Mesenchymal stem cell (in vitro differentiated cells and primary cell): ENCODE results near the gene CLCN6.

ENCODE experiments used
- DNase-seq: peaks from one replicate; pipeline ENCODE4 v3.0.0-alpha.2; 2013
- H2AFZ ChIP-seq: one replicate; pipeline ENCODE4 v1.6.1; 2013; ENCODE audit warnings: low read depth, mild to moderate bottlenecking, control low read depth, inconsistent platforms, low read length, moderate library complexity
- H2AK5ac ChIP-seq: 2 replicates; pipeline ENCODE4 v1.6.1; 2013; ENCODE audit warnings: low read length, moderate library complexity, mild to moderate bottlenecking, inconsistent platforms; ENCODE audit not compliant: severe bottlenecking
- H2BK120ac ChIP-seq: one replicate; pipeline ENCODE4 v1.6.1; 2013; ENCODE audit warnings: low read depth, mild to moderate bottlenecking, inconsistent platforms, low read length, moderate library complexity
- H2BK12ac ChIP-seq, 2 experiments: one replicate each; pipeline ENCODE4 v1.6.1; 2013; ENCODE audit warnings: inconsistent platforms in 2 of 2, low read length in 2 of 2, mild to moderate bottlenecking in 2 of 2, moderate library complexity in 2 of 2, control low read depth in 1 of 2
- H2BK15ac ChIP-seq: one replicate; pipeline ENCODE4 v1.6.1; 2013; ENCODE audit warnings: mild to moderate bottlenecking, low read depth, inconsistent platforms; ENCODE audit not compliant: poor library complexity, severe bottlenecking
- H2BK5ac ChIP-seq: 2 replicates; pipeline ENCODE4 v1.6.1; 2013; ENCODE audit warnings: low read depth, mild to moderate bottlenecking, low read length, control low read depth, inconsistent platforms; ENCODE audit not compliant: poor library complexity, severe bottlenecking
- H3K14ac ChIP-seq, 2 experiments: one replicate each; pipeline ENCODE4 v1.6.1; 2013; ENCODE audit warnings: inconsistent platforms in 2 of 2, low read length in 2 of 2, control low read depth in 1 of 2, mild to moderate bottlenecking in 1 of 2, moderate library complexity in 1 of 2
- H3K18ac ChIP-seq, 2 experiments: one replicate each; pipeline ENCODE4 v1.6.1; 2013; ENCODE audit warnings: inconsistent platforms in 2 of 2, low read length in 2 of 2, control low read depth in 1 of 2, low read depth in 1 of 2, mild to moderate bottlenecking in 1 of 2
- H3K23ac ChIP-seq, 2 experiments: one replicate each; pipeline ENCODE4 v1.6.1; 2013; ENCODE audit warnings: inconsistent platforms in 2 of 2, low read length in 2 of 2, mild to moderate bottlenecking in 2 of 2, moderate library complexity in 2 of 2, control low read depth in 1 of 2
- H3K27ac ChIP-seq: 2 replicates; pipeline ENCODE4 v1.5.1; 2013; ENCODE audit warnings: mild to moderate bottlenecking, moderate library complexity, low read length, control low read depth, inconsistent platforms; ENCODE audit not compliant: poor library complexity, severe bottlenecking
- H3K27me3 ChIP-seq, 2 experiments: 2 replicates each; pipeline versions ENCODE4 v1.6.1 to v1.7.0; 2013; ENCODE audit warnings: low read length in 2 of 2, mild to moderate bottlenecking in 2 of 2, moderate library complexity in 2 of 2, control low read depth in 1 of 2, inconsistent platforms in 1 of 2; ENCODE audit not compliant: control insufficient read depth in 1 of 2, insufficient read depth in 1 of 2
- H3K36me3 ChIP-seq, 2 experiments: 2 replicates each; pipeline versions ENCODE4 v1.6.1 to v1.7.0; 2013; ENCODE audit warnings: low read length in 2 of 2, control low read depth in 1 of 2, inconsistent platforms in 1 of 2, low read depth in 1 of 2, mild to moderate bottlenecking in 1 of 2; ENCODE audit not compliant: insufficient read depth in 2 of 2, control insufficient read depth in 1 of 2
- H3K4ac ChIP-seq, 2 experiments: one replicate each; pipeline ENCODE4 v1.6.1; 2013; ENCODE audit warnings: inconsistent platforms in 2 of 2, low read length in 2 of 2, mild to moderate bottlenecking in 2 of 2, moderate library complexity in 2 of 2, control low read depth in 1 of 2, low read depth in 1 of 2
- H3K4me1 ChIP-seq: 2 replicates; pipeline ENCODE4 v1.6.1; 2013; ENCODE audit warnings: low read depth, low read length, control low read depth; ENCODE audit not compliant: control insufficient read depth, insufficient read depth
- H3K4me2 ChIP-seq: 2 replicates; pipeline ENCODE4 v1.6.1; 2013; ENCODE audit warnings: low read length, mild to moderate bottlenecking, inconsistent platforms; ENCODE audit not compliant: poor library complexity, severe bottlenecking
- H3K4me3 ChIP-seq, 2 experiments: 2 replicates each; pipeline versions ENCODE4 v1.5.1 to v1.7.0; 2013; ENCODE audit warnings: low read length in 2 of 2, mild to moderate bottlenecking in 2 of 2, control low read depth in 1 of 2, low read depth in 1 of 2; ENCODE audit not compliant: insufficient read depth in 1 of 2
- H3K79me1 ChIP-seq: replicated peaks from 2 replicates; pipeline ENCODE4 v1.6.1; 2013; ENCODE audit warnings: mild to moderate bottlenecking, control low read depth, low read length, inconsistent platforms; ENCODE audit not compliant: poor library complexity, severe bottlenecking
- H3K9ac ChIP-seq: 2 replicates; pipeline ENCODE4 v1.7.0; 2013; ENCODE audit warnings: mild to moderate bottlenecking, low read length, moderate library complexity
- H3K9me3 ChIP-seq: 2 replicates; pipeline ENCODE4 v1.7.0; 2013; ENCODE audit warnings: mild to moderate bottlenecking, low read length; ENCODE audit not compliant: control insufficient read depth
- H4K8ac ChIP-seq: one replicate; pipeline ENCODE4 v1.6.1; 2013; ENCODE audit warnings: inconsistent platforms, mild to moderate bottlenecking, low read length, moderate library complexity
- H4K91ac ChIP-seq: one replicate; pipeline ENCODE4 v1.6.1; 2013; ENCODE audit warnings: mild to moderate bottlenecking, low read length, inconsistent platforms
- WGBS: methylation state at CpG from one replicate; pipeline ENCODE4 v1.1.7; 2013; ENCODE audit warnings: mixed read lengths; 5-methylcytosine and 5-hydroxymethylcytosine counted together

CLCN6 gene

DNA sequence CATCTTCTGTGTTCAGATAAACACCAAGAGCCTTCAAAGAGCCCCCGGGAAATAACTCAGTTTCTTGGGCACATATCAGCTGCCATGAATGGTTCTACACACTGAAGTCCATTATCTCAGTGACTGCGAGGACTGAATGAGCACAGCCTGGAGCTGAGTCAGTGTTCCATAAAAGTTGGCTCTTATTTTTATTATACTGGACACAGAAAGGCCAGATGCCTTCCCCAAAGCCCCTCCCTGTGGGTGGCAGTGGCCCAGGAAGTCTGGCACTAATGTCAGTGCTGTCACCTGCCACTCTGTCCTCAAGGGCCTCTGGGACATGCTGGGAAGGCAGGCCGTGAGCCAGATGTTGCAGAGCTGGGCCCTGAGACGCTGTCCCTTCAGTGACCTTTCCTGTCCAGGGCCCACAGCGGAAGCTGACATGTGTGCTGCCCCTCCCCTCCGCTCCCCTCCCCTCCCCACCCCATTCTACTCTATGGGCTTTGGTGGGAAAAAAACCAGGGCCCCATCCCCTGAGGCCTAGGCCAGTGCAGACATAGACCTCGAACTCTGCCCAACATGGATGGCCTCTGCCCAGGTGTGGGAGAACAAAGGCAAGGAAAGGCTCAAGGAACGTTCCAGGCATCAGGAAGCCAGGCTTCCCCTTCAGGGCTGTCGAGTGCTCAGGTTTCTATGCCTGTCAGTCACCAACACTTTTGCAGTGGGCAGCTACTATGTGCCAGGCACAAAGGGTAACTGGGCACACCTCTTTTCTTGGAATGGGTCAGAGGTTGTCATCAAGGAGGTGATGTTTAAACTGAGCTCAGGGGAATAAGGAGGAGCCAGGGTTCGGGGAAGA lies 75.1 kb downstream of the CLCN6 start:
- Histone ChIP-seq H2AK5ac (no peak overlapping the region), H2BK5ac (no peak overlapping the region), H3K4me1 (peaks cover 8% of the 10 kb centered on the region), H3K4me3 (no peak overlapping the region), H3K9me3 (no peaks in the 10 kb centered on the region), H3K23ac (no peak overlapping the region), H3K18ac (no peak overlapping the region), H3K27ac (no peak overlapping the region), H3K27me3 (peaks cover 39 to 69% of the 10 kb centered on the region in 2 experiments), H4K91ac (no peak overlapping the region), H2BK120ac (no peak overlapping the region), H2BK15ac (no peak overlapping the region), H3K9ac (no peak overlapping the region), H3K4ac (no peak overlapping the region), H3K4me2 (no peak overlapping the region), H3K79me1 (no peaks in the 10 kb centered on the region), H3K14ac (no peak overlapping the region), H3K36me3 (no peaks in the 10 kb centered on the region), H4K8ac (no peak overlapping the region), H2AFZ (no peak overlapping the region), H2BK12ac (no peak overlapping the region)
- WGBS: 57% methylated on average over 10 of the region's 10 CpGs
- no peak for DNase-seq

DNA sequence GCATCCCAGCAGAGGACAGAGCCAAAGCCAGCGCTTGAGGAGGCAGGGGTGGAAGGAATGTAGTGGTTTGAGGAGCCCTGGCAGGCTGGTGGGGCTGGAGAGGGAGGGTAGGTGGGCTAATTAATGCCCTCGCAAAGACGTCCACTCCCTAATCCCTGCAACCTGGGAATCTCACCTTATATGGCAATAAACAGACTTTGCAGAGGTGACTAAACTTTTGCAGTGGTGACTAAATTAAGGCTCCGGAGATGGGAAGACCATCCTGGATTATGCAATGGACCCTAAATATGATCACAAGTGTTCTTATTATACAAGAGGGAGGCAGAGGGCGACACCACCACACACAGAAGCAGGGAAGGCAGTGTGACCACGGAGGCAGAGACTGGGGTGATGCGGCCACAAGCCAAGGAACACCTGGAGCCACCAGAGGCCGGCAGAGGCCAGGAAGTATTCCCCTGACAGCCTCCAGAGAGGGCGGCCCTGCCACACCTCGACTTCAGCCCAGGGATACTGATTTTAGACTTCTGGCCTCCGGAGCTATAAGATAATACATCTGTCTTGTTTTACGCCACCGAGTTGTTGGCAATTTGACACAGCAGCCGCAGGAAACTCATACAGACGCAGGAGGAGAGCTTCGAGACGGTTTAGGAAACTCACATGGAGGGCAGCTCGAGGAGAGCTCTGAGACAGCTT lies 75.9 kb downstream of the CLCN6 start:
- no peak overlapping the region for H3K18ac ChIP-seq
- H3K4me3 ChIP-seq: no peak overlapping the region
- H4K8ac ChIP-seq: no peak overlapping the region
- H4K91ac ChIP-seq: no peak overlapping the region
- H3K27me3 ChIP-seq: peaks cover 36 to 70% of the 10 kb centered on the region in 2 experiments
- H2AK5ac ChIP-seq: no peak overlapping the region
- H2BK5ac ChIP-seq: no peak overlapping the region
- no peak overlapping the region for H3K27ac ChIP-seq
- H2BK120ac ChIP-seq: no peak overlapping the region
- H2AFZ ChIP-seq: no peak overlapping the region
- H3K79me1 ChIP-seq: no peaks in the 10 kb centered on the region
- no peak overlapping the region for H3K14ac ChIP-seq
- H2BK15ac ChIP-seq: no peak overlapping the region
- H3K4me1 ChIP-seq: peaks cover 8% of the 10 kb centered on the region
- 86% methylated on average over 13 of the region's 18 CpGs for WGBS
- H3K9ac ChIP-seq: no peak overlapping the region
- no peak overlapping the region for H3K4ac ChIP-seq
- H2BK12ac ChIP-seq: no peak overlapping the region
- H3K23ac ChIP-seq: no peak overlapping the region
- H3K9me3 ChIP-seq: no peaks in the 10 kb centered on the region
- no peaks in the 10 kb centered on the region for H3K36me3 ChIP-seq
- DNase-seq: no peak
- no peak overlapping the region for H3K4me2 ChIP-seq

DNA sequence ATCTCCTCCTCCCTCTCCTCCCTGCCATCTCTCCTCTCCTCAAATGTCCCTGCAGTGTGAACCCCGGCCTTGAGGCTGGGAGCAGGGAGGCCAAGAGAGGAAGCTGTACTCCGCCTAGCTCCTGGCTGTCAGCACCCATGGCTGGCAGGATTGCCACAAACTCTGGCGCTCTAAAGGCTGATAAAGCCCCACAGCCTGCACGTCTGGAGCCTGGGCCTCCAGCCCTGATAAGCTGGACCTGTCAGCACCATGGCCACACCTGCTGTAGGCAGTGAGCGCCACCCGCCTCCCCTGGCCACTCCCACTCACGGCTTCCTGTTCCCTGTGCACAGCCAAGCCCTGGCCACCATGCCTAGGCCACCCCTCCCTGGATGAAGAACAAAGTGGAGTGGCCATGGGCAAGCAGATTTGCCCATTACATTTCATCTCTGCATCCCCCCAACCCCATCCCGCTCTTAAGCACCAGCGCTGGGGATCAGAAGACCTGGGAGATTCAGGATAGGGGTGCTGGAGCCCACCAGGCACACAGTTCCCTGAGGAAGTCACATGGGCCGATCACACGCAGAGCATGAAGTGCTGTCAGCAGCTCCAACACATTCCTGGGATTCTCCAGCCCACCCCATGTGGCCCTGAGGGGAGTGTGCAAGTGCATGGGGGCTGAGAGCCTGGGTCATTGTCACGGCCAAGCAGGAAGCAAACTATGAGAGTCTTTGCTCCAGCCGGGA lies 77.0 kb downstream of the CLCN6 start:
- no peak overlapping the region for H2BK120ac ChIP-seq
- H3K4me2 ChIP-seq: no peak overlapping the region
- no peaks in the 10 kb centered on the region for H3K79me1 ChIP-seq
- 61% methylated on average over 12 of the region's 13 CpGs for WGBS
- H4K91ac ChIP-seq: no peak overlapping the region
- no peak overlapping the region for H2AFZ ChIP-seq
- H3K14ac ChIP-seq: no peak overlapping the region
- no peak overlapping the region for H3K4ac ChIP-seq
- no peaks in the 10 kb centered on the region for H3K36me3 ChIP-seq
- H3K9me3 ChIP-seq: no peaks in the 10 kb centered on the region
- H3K27ac ChIP-seq: no peak overlapping the region
- H2AK5ac ChIP-seq: no peak overlapping the region
- H3K18ac ChIP-seq: no peak overlapping the region
- no peak overlapping the region for H3K4me3 ChIP-seq
- H3K4me1 ChIP-seq: peaks cover 8% of the 10 kb centered on the region
- no peak overlapping the region for H3K9ac ChIP-seq
- H2BK15ac ChIP-seq: no peak overlapping the region
- H4K8ac ChIP-seq: no peak overlapping the region
- H2BK12ac ChIP-seq: no peak overlapping the region
- H3K23ac ChIP-seq: peak overlapping the region in 1 of 2 experiments; percentile 65
- DNase-seq: no peak
- H2BK5ac ChIP-seq: no peak overlapping the region
- peaks cover 32 to 70% of the 10 kb centered on the region in 2 experiments for H3K27me3 ChIP-seq

DNA sequence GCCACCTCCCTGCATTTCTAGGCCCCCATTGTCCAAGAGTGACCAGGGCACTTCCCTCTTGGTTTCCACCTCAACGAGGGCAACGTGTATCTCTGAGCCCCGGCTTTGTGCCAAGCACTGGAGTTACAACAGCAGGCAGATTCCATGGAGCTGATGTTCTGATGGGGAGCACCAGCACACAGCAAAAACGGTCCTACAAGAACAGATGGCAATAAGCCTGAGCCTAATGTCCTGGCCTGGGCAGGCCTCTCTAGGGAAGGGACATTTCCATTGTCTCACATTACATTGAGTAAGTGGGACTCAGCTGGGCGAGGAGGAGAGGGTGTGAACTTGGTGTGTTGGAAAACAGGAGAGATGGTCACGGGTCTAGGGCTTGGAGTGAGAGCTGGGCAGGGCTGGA lies 79.9 kb downstream of the CLCN6 start:
- DNase-seq: no peak
- Histone ChIP-seq H3K79me1 (no peaks in the 10 kb centered on the region), H2AFZ (no peak overlapping the region), H2BK12ac (no peak overlapping the region), H2AK5ac (no peak overlapping the region), H3K9me3 (no peaks in the 10 kb centered on the region), H3K27ac (no peak overlapping the region), H3K27me3 (peaks cover 15 to 66% of the 10 kb centered on the region in 2 experiments), H3K4me2 (no peak overlapping the region), H3K4me3 (no peak overlapping the region), H3K36me3 (no peaks in the 10 kb centered on the region), H3K14ac (no peak overlapping the region), H3K4ac (no peak overlapping the region), H4K91ac (no peak overlapping the region), H4K8ac (no peak overlapping the region), H3K18ac (no peak overlapping the region), H3K4me1 (peaks cover 8% of the 10 kb centered on the region), H3K9ac (no peak overlapping the region), H2BK15ac (no peak overlapping the region), H2BK5ac (no peak overlapping the region), H3K23ac (no peak overlapping the region), H2BK120ac (no peak overlapping the region)
- 73% methylated on average over 6 of the region's 6 CpGs for WGBS
